Fibroblast of lung (primary cell): Measurements from ENCODE around the gene H1-8. TPM values are rescaled to one million over a fixed set of nuclear protein-coding genes. Genes with fewer than 3 reads are reported as not detected.

Experiments used
- DNase-seq, 2 donors: peaks; one replicate each; pipeline versions ENCODE4 v3.0.0 to v3.0.0-alpha.2; 2010; ENCODE audit warnings: low read depth in 2 of 2
- H2AFZ ChIP-seq: 2 replicates; pipeline ENCODE4 v1.5.1; 2012; ENCODE audit warnings: low read length, control low read depth, inconsistent platforms
- H3K27ac ChIP-seq: 2 replicates; pipeline ENCODE4 v1.5.1; 2011; ENCODE audit warnings: low read length, control low read depth; ENCODE audit not compliant: insufficient read depth
- H3K27me3 ChIP-seq: 2 replicates; pipeline ENCODE4 v1.5.1; 2011; ENCODE audit warnings: mild to moderate bottlenecking, low read length; ENCODE audit not compliant: control insufficient read depth, insufficient read depth
- H3K36me3 ChIP-seq: 2 replicates; pipeline ENCODE4 v1.5.1; 2011; ENCODE audit warnings: low read length; ENCODE audit not compliant: control insufficient read depth, insufficient read depth
- H3K4me1 ChIP-seq: 2 replicates; pipeline ENCODE4 v1.5.1; 2011; ENCODE audit warnings: low read length; ENCODE audit not compliant: control insufficient read depth, insufficient read depth; ENCODE audit errors: extremely low read depth
- H3K4me2 ChIP-seq: 2 replicates; pipeline ENCODE4 v1.5.1; 2011; ENCODE audit warnings: low read length, control low read depth; ENCODE audit not compliant: insufficient read depth; ENCODE audit errors: extremely low read depth
- H3K4me3 ChIP-seq, 4 experiments: fragments of 200-600 bp in 1 of 4; sonication (generic) in 1 of 4; replicated peaks in 1 of 4; 2 replicates each; pipeline ENCODE4 v1.5.1; 2011 to 2016; ENCODE audit warnings: low read length in 4 of 4, low read depth in 3 of 4, mild to moderate bottlenecking in 3 of 4, control low read depth in 2 of 4, inconsistent platforms in 1 of 4, mixed read lengths in 1 of 4; ENCODE audit not compliant: insufficient read depth in 1 of 4; ENCODE audit errors: control extremely low read depth in 1 of 4
- H3K79me2 ChIP-seq: 2 replicates; pipeline ENCODE4 v1.5.1; 2012; ENCODE audit warnings: mild to moderate bottlenecking, low read length, inconsistent platforms; ENCODE audit not compliant: control insufficient read depth, insufficient read depth
- H3K9ac ChIP-seq: 2 replicates; pipeline ENCODE4 v1.5.1; 2011; ENCODE audit warnings: mild to moderate bottlenecking, low read length, control low read depth; ENCODE audit not compliant: insufficient read depth
- H3K9me3 ChIP-seq: 2 replicates; pipeline ENCODE4 v1.5.1; 2012; ENCODE audit warnings: low read depth, low read length; ENCODE audit not compliant: control insufficient read depth, insufficient read depth
- H4K20me1 ChIP-seq: 2 replicates; pipeline ENCODE4 v1.5.1; 2011; ENCODE audit warnings: low read length; ENCODE audit not compliant: control insufficient read depth, insufficient read depth; ENCODE audit errors: extremely low read depth
- CTCF ChIP-seq, 2 donors: IDR thresholded peaks in 1 of 2; conservative IDR thresholded peaks in 1 of 2; 1 replicate in 1 of 2; 2 replicates in 1 of 2; pipeline ENCODE4 v1.5.1; 2011 to 2012; ENCODE audit warnings: low read length in 2 of 2, control low read depth in 1 of 2, inconsistent platforms in 1 of 2, low read depth in 1 of 2, mild to moderate bottlenecking in 1 of 2
- EZH2 ChIP-seq: IDR thresholded peaks from 2 replicates; pipeline ENCODE4 v1.5.1; 2012; ENCODE audit warnings: low read length, control low read depth, mild to moderate bottlenecking; ENCODE audit errors: missing control alignments
- polyA plus RNA-seq, 2 donors: library from polyadenylated mRNA; depleted of rRNA in 1 of 2; stranded (reverse) in 1 of 2; unstranded in 1 of 2; fragments of >200 nt; gene quantifications; 2 replicates each; pipeline ENCODE4 v1.2.1, GENCODE V29; 2011 to 2012; ENCODE audit warnings: missing spikeins in 1 of 2
- total RNA-seq: library from RNA; depleted of rRNA; stranded (reverse); fragments of >200 nt; gene quantifications from 2 replicates; pipeline ENCODE4 v1.2.1, GENCODE V29; 2014

Gene H1-8
- total and polyA plus RNA-seq, 2 donors (not counting 1 experiment from before 2014, with no cell fraction given) = not detected

DNA sequence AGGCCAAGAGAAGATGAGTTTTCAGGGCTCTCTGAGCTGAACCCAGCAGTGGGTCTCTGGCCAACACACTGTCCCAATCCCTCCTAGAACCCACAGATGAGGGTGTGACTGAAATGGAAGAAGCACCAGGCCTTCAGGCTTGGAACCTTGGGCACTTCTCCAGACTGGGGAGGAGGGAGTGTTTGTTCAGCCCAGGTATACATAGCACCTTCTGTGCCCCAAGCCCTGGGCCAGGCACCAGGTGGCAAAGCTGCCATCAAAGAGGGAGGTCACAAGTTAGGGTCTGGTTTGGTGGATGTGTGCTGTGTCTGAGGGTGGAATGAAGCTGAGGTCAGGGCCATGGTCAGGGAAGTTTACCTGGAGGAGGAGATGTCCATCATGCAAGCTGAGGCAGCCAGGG, 30.4 kb upstream of the H1-8 start:
- Histone ChIP-seq H3K27me3 (no peaks in the 10 kb centered on the region), H4K20me1 (no peaks in the 10 kb centered on the region), H3K36me3 (no peaks in the 10 kb centered on the region), H3K4me2 (no peak overlapping the region), H2AFZ (no peak overlapping the region), H3K9me3 (no peaks in the 10 kb centered on the region), H3K27ac (no peak overlapping the region), H3K9ac (no peak overlapping the region), H3K79me2 (no peaks in the 10 kb centered on the region), H3K4me3 (no peak overlapping the region), H3K4me1 (no peaks in the 10 kb centered on the region)
- DNase-seq = no peak
- TF ChIP-seq EZH2 (no peak), CTCF (conservative IDR thresholded peaks at IDR 0.05 in 1 of 2, IDR thresholded peaks at IDR 0.05 in 1 of 2; ENCODE audit: low read depth in 1 of 2, low read length in 2 of 2) (no peak)

GRCh38 chr3:129513705-129514104, 29.3 kb upstream of the H1-8 start:
- Histone ChIP-seq H3K4me2 (no peak overlapping the region), H4K20me1 (no peaks in the 10 kb centered on the region), H2AFZ (no peak overlapping the region), H3K36me3 (no peaks in the 10 kb centered on the region), H3K9ac (no peak overlapping the region), H3K27me3 (no peaks in the 10 kb centered on the region), H3K4me3 (no peak overlapping the region), H3K4me1 (no peaks in the 10 kb centered on the region), H3K9me3 (no peaks in the 10 kb centered on the region), H3K27ac (no peak overlapping the region), H3K79me2 (no peaks in the 10 kb centered on the region)
- TF ChIP-seq CTCF (conservative IDR thresholded peaks at IDR 0.05 in 1 of 2, IDR thresholded peaks at IDR 0.05 in 1 of 2; ENCODE audit: low read depth in 1 of 2, low read length in 2 of 2) = no peak
- TF ChIP-seq EZH2 = no peak
- DNase-seq = no peak

GRCh38 chr3:129514110-129514509, 28.9 kb upstream of the H1-8 start:
- H3K36me3 ChIP-seq = no peaks in the 10 kb centered on the region
- TF ChIP-seq EZH2 (no peak), CTCF (conservative IDR thresholded peaks at IDR 0.05 in 1 of 2, IDR thresholded peaks at IDR 0.05 in 1 of 2; ENCODE audit: low read depth in 1 of 2, low read length in 2 of 2) (no peak)
- H4K20me1 ChIP-seq = no peaks in the 10 kb centered on the region
- H3K9ac ChIP-seq = no peak overlapping the region
- no peak for DNase-seq
- H3K4me3 ChIP-seq = no peak overlapping the region
- H3K9me3 ChIP-seq = no peaks in the 10 kb centered on the region
- no peaks in the 10 kb centered on the region for H3K79me2 ChIP-seq
- H3K4me1 ChIP-seq = no peaks in the 10 kb centered on the region
- H3K4me2 ChIP-seq = no peak overlapping the region
- no peak overlapping the region for H3K27ac ChIP-seq
- no peaks in the 10 kb centered on the region for H3K27me3 ChIP-seq
- no peak overlapping the region for H2AFZ ChIP-seq
